GM23248 (cell line): Measurements from ENCODE around the gene MDP1.

Experiments
- EZH2 ChIP-seq: fragments of 200-600 bp; sonication (generic); IDR thresholded peaks from 2 replicates; pipeline ENCODE4 v1.6.1; 2018; ENCODE audit warnings: antibody characterized with exemption, mild to moderate bottlenecking; ENCODE audit not compliant: insufficient read depth, poor library complexity, severe bottlenecking
- EZH2phosphoT487 ChIP-seq: fragments of 200-600 bp; sonication (generic); IDR thresholded peaks from 2 replicates; pipeline ENCODE4 v1.6.1; 2018; ENCODE audit warnings: antibody characterized with exemption, moderate library complexity, mild to moderate bottlenecking, low read depth; ENCODE audit not compliant: insufficient read depth

DNA sequence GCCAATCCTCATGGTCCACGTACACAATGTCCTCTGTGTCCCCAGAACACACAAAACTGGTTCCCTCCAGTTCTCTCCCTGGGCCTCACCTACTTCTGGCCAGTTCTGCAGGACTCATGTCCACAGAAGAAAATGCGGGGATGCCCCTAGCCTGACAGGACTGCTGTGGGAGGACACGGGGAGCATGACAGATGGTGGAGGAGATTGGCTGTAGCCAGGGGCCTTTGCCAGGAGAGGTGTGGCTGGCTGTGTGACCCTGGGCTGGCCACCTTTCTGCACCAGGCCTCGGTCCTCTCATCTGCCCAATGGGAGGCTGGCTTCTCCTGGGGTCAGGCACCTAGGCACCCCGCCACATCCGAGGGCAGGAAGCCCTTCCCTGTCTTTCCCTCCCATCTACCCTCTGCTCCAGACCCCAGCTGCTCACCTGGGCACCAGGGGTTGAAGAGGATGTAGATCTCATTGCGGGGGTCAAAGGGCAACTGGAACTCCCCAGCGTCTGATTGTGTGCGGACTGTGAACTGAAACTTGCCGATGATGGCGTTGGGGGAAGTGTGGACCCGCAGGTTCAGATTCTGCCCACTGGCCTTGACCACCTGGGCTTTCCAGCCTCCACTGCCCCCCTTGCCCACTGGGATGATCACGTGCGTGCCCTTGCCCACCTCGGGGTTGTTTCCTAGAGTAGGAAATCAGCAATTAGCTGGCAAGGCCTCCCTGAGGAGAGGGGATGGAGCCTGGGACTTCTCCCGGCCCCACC lies 44.3 kb upstream of the MDP1 start:
- TF ChIP-seq EZH2 (no peak), EZH2phosphoT487 (no peak)
